Kidney capillary endothelial cell (primary cell): ENCODE data around the gene BOD1L1.
A peak's percentile ranks its signal among the peaks of the same experiment; 100 is the strongest.

Experiments
- DNase-seq: peaks from one replicate; pipeline ENCODE4 v3.0.0-alpha.2; 2018; ENCODE audit warnings: low spot score

The BOD1L1 gene

GRCh38 chr4:13627606-13628311 is at the start of gene BOD1L1:
TSS of gene BOD1L1 (minus strand) at chr4:13627725. CDS start at chr4:13627587, 138 bp downstream.
- peak; percentile 84 for DNase-seq

- DNase-seq, result no peak
These were observed 47.4 kb upstream of the BOD1L1 start for GRCh38 chr4:13674971-13675370.

- no peak for DNase-seq
These were observed 45.6 kb upstream of the BOD1L1 start for GRCh38 chr4:13673167-13673566.

GRCh38 chr4:13670456-13671160 is 43.1 kb upstream of the BOD1L1 start:
- no peak for DNase-seq

- no peak for DNase-seq
These were observed 38.5 kb upstream of the BOD1L1 start for GRCh38 chr4:13665701-13666660.

GRCh38 chr4:13659341-13660070 is 32.0 kb upstream of the BOD1L1 start:
- DNase-seq, result no peak

- DNase-seq, result peak; percentile 57
These were observed 29.3 kb upstream of the BOD1L1 start for GRCh38 chr4:13656569-13657405.

GRCh38 chr4:13654162-13654797 is 26.8 kb upstream of the BOD1L1 start:
- DNase-seq, result peak; percentile 71

GRCh38 chr4:13653766-13654161 is 26.2 kb upstream of the BOD1L1 start:
- DNase-seq, result no peak

GRCh38 chr4:13647031-13647430 is 19.5 kb upstream of the BOD1L1 start:
- DNase-seq, result no peak

- no peak for DNase-seq
These were observed 17.6 kb upstream of the BOD1L1 start for GRCh38 chr4:13645075-13645474.

GRCh38 chr4:13642170-13642950 is 14.8 kb upstream of the BOD1L1 start:
- no peak for DNase-seq

- no peak for DNase-seq
These were observed 13.6 kb upstream of the BOD1L1 start for GRCh38 chr4:13641084-13641483.

GRCh38 chr4:13640149-13640940 is 12.8 kb upstream of the BOD1L1 start:
- DNase-seq, result no peak

GRCh38 chr4:13635286-13635799 is 7.8 kb upstream of the BOD1L1 start:
- DNase-seq, result no peak

GRCh38 chr4:13633671-13634070 is 6.1 kb upstream of the BOD1L1 start:
- no peak for DNase-seq

GRCh38 chr4:13627178-13627605 is 333 bp downstream of the BOD1L1 start:
- DNase-seq, result peak; percentile 19

- DNase-seq, result peak; percentile 16
These were observed 890 bp downstream of the BOD1L1 start for GRCh38 chr4:13626492-13627177.
